ENCODE data around the gene MCMBP.

MCMBP gene

GRCh38 chr10:119892188-119893065, 19.8 kb upstream of the MCMBP start, which contains the start of gene SEC23IP:
TSS of gene SEC23IP (plus strand) at chr10:119892730. CDS start at chr10:119892783, 53 bp downstream.
- peak; percentile 14; the same call in 1 of the 2 replicates for TF ChIP-seq CREB1 (IDR thresholded peaks at IDR 0.05; ENCODE audit: low read depth)
- peak; percentile 77 for TF ChIP-seq TCF12 (IDR thresholded peaks at IDR 0.05; ENCODE audit: low read depth)
- TF ChIP-seq MAX (IDR thresholded peaks at IDR 0.05), result peak; percentile 99
- TF ChIP-seq ZBTB7A (IDR thresholded peaks at IDR 0.05; ENCODE audit: low read depth), result no peak
- TF ChIP-seq TEAD4 (IDR thresholded peaks at IDR 0.05), result no peak; the same call in 1 of the 2 replicates
- TF ChIP-seq TAF1 (IDR thresholded peaks at IDR 0.05; ENCODE audit: low read depth), result peak; percentile 80
- peak; percentile 100 for TF ChIP-seq USF1 (IDR thresholded peaks at IDR 0.05)
- TF ChIP-seq REST (IDR thresholded peaks at IDR 0.05; ENCODE audit: low read depth), result no peak
- peak; percentile 96 for TF ChIP-seq EGR1 (IDR thresholded peaks at IDR 0.05)
- peak; percentile 100 for TF ChIP-seq YY1 (IDR thresholded peaks at IDR 0.05; ENCODE audit: low read depth)
- no peak for TF ChIP-seq FOXM1 (IDR thresholded peaks at IDR 0.05; ENCODE audit: borderline replicate concordance, low read depth)
- TF ChIP-seq EP300 (IDR thresholded peaks at IDR 0.05; ENCODE audit: borderline replicate concordance), result peak; percentile 30; the same call in 1 of the 2 replicates
- TF ChIP-seq NFIC (IDR thresholded peaks at IDR 0.05), result no peak
- TF ChIP-seq RAD21 (IDR thresholded peaks at IDR 0.05; ENCODE audit: low read depth), result no peak
- no peak for TF ChIP-seq CEBPB (IDR thresholded peaks at IDR 0.05)

GRCh38 chr10:119886070-119886469, 13.4 kb upstream of the MCMBP start:
- TF ChIP-seq CEBPB (IDR thresholded peaks at IDR 0.05), result peak; percentile 66

- TF ChIP-seq RAD21 (IDR thresholded peaks at IDR 0.05; ENCODE audit: low read depth), result no peak
- TF ChIP-seq TCF12 (IDR thresholded peaks at IDR 0.05; ENCODE audit: low read depth), result no peak
- TF ChIP-seq ZBTB7A (IDR thresholded peaks at IDR 0.05; ENCODE audit: low read depth), result no peak
- no peak for TF ChIP-seq CEBPB (IDR thresholded peaks at IDR 0.05)
- no peak for TF ChIP-seq MAX (IDR thresholded peaks at IDR 0.05)
- no peak for TF ChIP-seq CREB1 (IDR thresholded peaks at IDR 0.05; ENCODE audit: low read depth)
- TF ChIP-seq NFIC (IDR thresholded peaks at IDR 0.05), result no peak
- TF ChIP-seq TAF1 (IDR thresholded peaks at IDR 0.05; ENCODE audit: low read depth), result no peak
- no peak for TF ChIP-seq FOXM1 (IDR thresholded peaks at IDR 0.05; ENCODE audit: borderline replicate concordance, low read depth)
- no peak for TF ChIP-seq EP300 (IDR thresholded peaks at IDR 0.05; ENCODE audit: borderline replicate concordance)
- no peak for TF ChIP-seq YY1 (IDR thresholded peaks at IDR 0.05; ENCODE audit: low read depth)
- TF ChIP-seq TEAD4 (IDR thresholded peaks at IDR 0.05), result no peak
- no peak for TF ChIP-seq REST (IDR thresholded peaks at IDR 0.05; ENCODE audit: low read depth)
- TF ChIP-seq USF1 (IDR thresholded peaks at IDR 0.05), result no peak
- TF ChIP-seq EGR1 (IDR thresholded peaks at IDR 0.05), result no peak
Measured at GRCh38 chr10:119878524-119878923, 5.9 kb upstream of the MCMBP start.

- peak; percentile 52; the same call in 1 of the 2 replicates for TF ChIP-seq CREB1 (IDR thresholded peaks at IDR 0.05; ENCODE audit: low read depth)
- no peak; the same call in 1 of the 2 replicates for TF ChIP-seq TEAD4 (IDR thresholded peaks at IDR 0.05)
- peak; percentile 34; the same call in 1 of the 2 replicates for TF ChIP-seq TCF12 (IDR thresholded peaks at IDR 0.05; ENCODE audit: low read depth)
- TF ChIP-seq FOXM1 (IDR thresholded peaks at IDR 0.05; ENCODE audit: borderline replicate concordance, low read depth), result peak; percentile 37; the same call in 1 of the 2 replicates
- TF ChIP-seq YY1 (IDR thresholded peaks at IDR 0.05; ENCODE audit: low read depth), result peak; percentile 98
- TF ChIP-seq TAF1 (IDR thresholded peaks at IDR 0.05; ENCODE audit: low read depth), result peak; percentile 69
- TF ChIP-seq CEBPB (IDR thresholded peaks at IDR 0.05), result no peak; the same call in 1 of the 2 replicates
- no peak for TF ChIP-seq REST (IDR thresholded peaks at IDR 0.05; ENCODE audit: low read depth)
- peak; percentile 58; the same call in 1 of the 2 replicates for TF ChIP-seq NFIC (IDR thresholded peaks at IDR 0.05)
- TF ChIP-seq USF1 (IDR thresholded peaks at IDR 0.05), result peak; percentile 71
- no peak; the same call in 1 of the 2 replicates for TF ChIP-seq ZBTB7A (IDR thresholded peaks at IDR 0.05; ENCODE audit: low read depth)
- peak; percentile 60; the same call in 1 of the 2 replicates for TF ChIP-seq EGR1 (IDR thresholded peaks at IDR 0.05)
- TF ChIP-seq MAX (IDR thresholded peaks at IDR 0.05), result peak; percentile 79
- no peak for TF ChIP-seq EP300 (IDR thresholded peaks at IDR 0.05; ENCODE audit: borderline replicate concordance)
- TF ChIP-seq RAD21 (IDR thresholded peaks at IDR 0.05; ENCODE audit: low read depth), result no peak
Measured at GRCh38 chr10:119872860-119873681, 428 bp upstream of the MCMBP start.
